Prostate gland (tissue), 2 donors: ENCODE results near the gene ACER3. TPM values are rescaled to one million over a fixed set of nuclear protein-coding genes. Genes with fewer than 3 reads are reported as not detected.
"Not testable (repeated sequence)": the region's sequence is repeated elsewhere in the genome, so short reads cannot be mapped to it uniquely, and the experiment has no call there.

Experiments used
- DNase-seq: peaks from one replicate; pipeline ENCODE4 v3.0.0-alpha.2; 2019; ENCODE audit warnings: low spot score
- H3K27ac ChIP-seq, 2 donors: fragments of 200-600 bp; sonication (generic); 2 replicates each; pipeline ENCODE4 v1.5.1; 2017 to 2019
- H3K27me3 ChIP-seq: fragments of 200-600 bp; sonication (generic); replicated peaks from 2 replicates; pipeline ENCODE4 v1.5.1; 2019; ENCODE audit not compliant: insufficient read depth
- H3K36me3 ChIP-seq, 2 donors: fragments of 200-600 bp; sonication (generic); 1 replicate in 1 of 2; 2 replicates in 1 of 2; pipeline versions ENCODE4 v1.5.1 to v1.8.1; 2017 to 2019
- H3K4me1 ChIP-seq: fragments of 200-600 bp; sonication (generic); replicated peaks from 2 replicates; pipeline ENCODE4 v1.5.1; 2019
- H3K4me3 ChIP-seq, 2 donors: fragments of 200-600 bp; sonication (generic); 2 replicates each; pipeline ENCODE4 v1.5.1; 2017 to 2019
- H3K9me3 ChIP-seq: fragments of 200-600 bp; sonication (generic); 2 replicates; pipeline ENCODE4 v1.5.1; 2017
- CTCF ChIP-seq, 4 experiments: fragments of 200-600 bp in 2 of 4; fragments of 450-650 bp in 2 of 4; sonication (generic) in 2 of 4; IDR thresholded peaks; 1 replicate in 3 of 4; 2 replicates in 1 of 4; pipeline ENCODE4 v1.5.1; 2016 to 2019; ENCODE audit warnings: antibody characterized with exemption in 4 of 4, mild to moderate bottlenecking in 2 of 4, moderate library complexity in 2 of 4
- POLR2A ChIP-seq: fragments of 450-650 bp; IDR thresholded peaks from one replicate; pipeline ENCODE4 v1.6.1; 2016; ENCODE audit warnings: antibody characterized with exemption, mild to moderate bottlenecking
- POLR2AphosphoS5 ChIP-seq: sonication (generic); formaldehyde crosslinking; IDR thresholded peaks from one replicate; pipeline ENCODE4 v1.6.1; 2017; ENCODE audit warnings: antibody characterized with exemption
- WGBS: methylation state at CpG from one replicate; pipeline ENCODE4 v1.1.5; 2018; 5-methylcytosine and 5-hydroxymethylcytosine counted together
- intact Hi-C: fragments of 100-400 bp; cut with DNase I; formaldehyde crosslinking; loops from one replicate; pipeline ENCODE4 v1.14.2; 2022
- total RNA-seq, 2 donors: library from RNA; depleted of rRNA; stranded (reverse); fragments of >200 nt; gene quantifications; one replicate each; pipeline ENCODE4 v1.1.0, GENCODE V29; 2016

The ACER3 gene
- total RNA-seq, 2 donors from 2014 or later, result 11.3 to 11.9 TPM

- H3K9me3 ChIP-seq, DNase-seq, H3K4me1 ChIP-seq, H3K4me3 ChIP-seq, intact Hi-C loops, H3K27me3 ChIP-seq, H3K36me3 ChIP-seq: not testable (repeated sequence)
- TF ChIP-seq POLR2AphosphoS5, result peak; percentile 76
- 51% methylated on average over 4 of the region's 4 CpGs for WGBS
- H3K27ac ChIP-seq, result peak overlapping the region in 1 of 2 donors; percentile 59
Observed at GRCh38 chr11:77061258-77061657, 200.5 kb downstream of the ACER3 start.

GRCh38 chr11:77062924-77063323, 202.2 kb downstream of the ACER3 start:
- no peak for DNase-seq
- Histone ChIP-seq H3K4me1 (peaks cover 4% of the 10 kb centered on the region), H3K4me3 (no peak overlapping the region), H3K9me3 (no peaks in the 10 kb centered on the region), H3K27ac (no peak overlapping the region), H3K27me3 (no peaks in the 10 kb centered on the region), H3K36me3 (no peaks in the 10 kb centered on the region)
- intact Hi-C loops, result no loop called here
- TF ChIP-seq POLR2AphosphoS5, result no peak
- TF ChIP-seq CTCF (IDR thresholded peaks at IDR 0.05), result no peak
- no peak for TF ChIP-seq POLR2A

- intact Hi-C loops, result no loop called here
- TF ChIP-seq POLR2AphosphoS5 (no peak), POLR2A (no peak), CTCF (IDR thresholded peaks at IDR 0.05) (no peak)
- 94% methylated on average over 1 of the region's 1 CpG for WGBS
Observed at GRCh38 chr11:77063407-77063806, 202.7 kb downstream of the ACER3 start.

GRCh38 chr11:77063861-77064260, 203.1 kb downstream of the ACER3 start:
- Histone ChIP-seq H3K27ac (no peak overlapping the region), H3K9me3 (no peaks in the 10 kb centered on the region), H3K36me3 (no peaks in the 10 kb centered on the region), H3K4me3 (no peak overlapping the region), H3K27me3 (no peaks in the 10 kb centered on the region), H3K4me1 (peaks cover 7% of the 10 kb centered on the region)
- WGBS, result 90% methylated on average over 4 of the region's 4 CpGs
- TF ChIP-seq POLR2A, result no peak
- TF ChIP-seq POLR2AphosphoS5, result no peak
- TF ChIP-seq CTCF (IDR thresholded peaks at IDR 0.05), result no peak
- DNase-seq, result no peak
- intact Hi-C loops, result no loop called here

More at GRCh38 chr11:77063407-77063806, 202.7 kb downstream of the ACER3 start:
- Histone ChIP-seq H3K4me1 (peaks cover 7% of the 10 kb centered on the region), H3K27ac (no peak overlapping the region), H3K36me3 (no peaks in the 10 kb centered on the region), H3K9me3 (no peaks in the 10 kb centered on the region), H3K27me3 (no peaks in the 10 kb centered on the region), H3K4me3 (no peak overlapping the region)
- DNase-seq, result no peak

DNA sequence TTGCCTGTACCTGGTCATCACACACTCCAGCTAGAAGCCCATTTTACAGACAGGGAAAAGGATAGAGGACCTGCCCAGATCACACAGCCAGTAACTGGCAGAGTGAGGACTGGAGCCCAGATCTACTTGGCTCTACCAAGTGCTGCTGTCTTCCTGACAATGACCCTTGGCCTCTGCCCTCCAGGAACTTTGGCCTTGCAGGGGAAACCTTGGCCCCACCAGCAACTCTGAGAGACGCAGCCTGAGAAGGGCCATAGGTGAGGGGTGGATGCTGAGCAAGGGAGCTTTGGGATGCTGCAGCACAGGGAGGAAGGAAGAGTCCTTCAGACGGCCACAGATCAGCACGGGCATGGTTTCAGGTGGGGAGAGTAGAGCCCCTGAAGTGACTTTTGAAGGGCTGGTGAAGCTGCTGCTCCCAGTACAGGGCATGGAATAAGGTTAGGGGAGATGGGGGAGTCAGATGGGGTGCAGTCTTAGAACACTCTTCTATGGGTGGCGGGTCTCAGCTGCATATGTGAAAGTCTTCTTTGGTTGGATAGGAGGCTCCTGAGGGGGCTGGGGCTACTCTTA, 204.0 kb downstream of the ACER3 start:
- no peaks in the 10 kb centered on the region for H3K27me3 ChIP-seq
- DNase-seq, result no peak
- peaks cover 7% of the 10 kb centered on the region for H3K4me1 ChIP-seq
- H3K4me3 ChIP-seq, result no peak overlapping the region
- H3K36me3 ChIP-seq, result no peaks in the 10 kb centered on the region
- intact Hi-C loops, result no loop called here
- 90% methylated on average over 4 of the region's 4 CpGs for WGBS
- peak overlapping the region in 1 of 2 donors; percentile 91 for H3K27ac ChIP-seq
- no peak for TF ChIP-seq POLR2A
- H3K9me3 ChIP-seq, result no peaks in the 10 kb centered on the region

GRCh38 chr11:77065878-77066228, 205.1 kb downstream of the ACER3 start:
- intact Hi-C loops, result no loop called here
- TF ChIP-seq CTCF (IDR thresholded peaks at IDR 0.05) (peak in 1 of 4 experiments; percentile 2), POLR2AphosphoS5 (no peak), POLR2A (peak; percentile 35)
- H3K4me3 ChIP-seq, result peak overlapping the region; percentile 65 to 74
- H3K4me1 ChIP-seq, result peaks cover 3% of the 10 kb centered on the region
- no peaks in the 10 kb centered on the region for H3K9me3 ChIP-seq
- peak; percentile 47 for DNase-seq
- peak overlapping the region; percentile 91 to 95 for H3K27ac ChIP-seq
- 13% methylated on average over 14 of the region's 14 CpGs for WGBS
- no peaks in the 10 kb centered on the region for H3K36me3 ChIP-seq
- no peaks in the 10 kb centered on the region for H3K27me3 ChIP-seq
